Liver (tissue), 9 donors: ENCODE results near the gene IGF1R. TPM values are rescaled to one million over a fixed set of nuclear protein-coding genes. Genes with fewer than 3 reads are reported as not detected.

Experiments
- DNase-seq: peaks from one replicate; pipeline ENCODE4 v3.0.0-alpha.2; 2017; ENCODE audit warnings: low spot score
- H3K27ac ChIP-seq, 2 donors: one replicate each; pipeline ENCODE4 v1.7.0; 2013; ENCODE audit warnings: inconsistent platforms in 2 of 2, low read length in 2 of 2, control low read depth in 1 of 2, low read depth in 1 of 2, mild to moderate bottlenecking in 1 of 2
- H3K27me3 ChIP-seq, 4 donors: one replicate each; pipeline versions ENCODE4 v1.6.1 to v1.7.0; 2013; ENCODE audit warnings: low read length in 3 of 4, inconsistent platforms in 1 of 4, mild to moderate bottlenecking in 1 of 4, moderate library complexity in 1 of 4; ENCODE audit not compliant: control insufficient read depth in 4 of 4, insufficient read depth in 4 of 4
- H3K36me3 ChIP-seq, 4 donors: one replicate each; pipeline versions ENCODE4 v1.6.1 to v1.7.0; 2013; ENCODE audit warnings: low read length in 3 of 4, mild to moderate bottlenecking in 3 of 4, low read depth in 1 of 4, moderate library complexity in 1 of 4; ENCODE audit not compliant: control insufficient read depth in 4 of 4, insufficient read depth in 3 of 4
- H3K4me1 ChIP-seq, 4 donors: one replicate each; pipeline versions ENCODE4 v1.6.1 to v1.7.0; 2013; ENCODE audit warnings: low read length in 3 of 4, mild to moderate bottlenecking in 3 of 4, moderate library complexity in 1 of 4; ENCODE audit not compliant: control insufficient read depth in 4 of 4, insufficient read depth in 4 of 4
- H3K4me3 ChIP-seq, 3 donors: one replicate each; pipeline versions ENCODE4 v1.6.1 to v1.7.0; 2013; ENCODE audit warnings: low read length in 3 of 3, control low read depth in 1 of 3, low read depth in 1 of 3, mild to moderate bottlenecking in 1 of 3
- H3K9ac ChIP-seq, 2 donors: one replicate each; pipeline ENCODE4 v1.7.0; 2013; ENCODE audit warnings: low read length in 2 of 2, mild to moderate bottlenecking in 2 of 2, moderate library complexity in 2 of 2, control low read depth in 1 of 2, low read depth in 1 of 2
- H3K9me3 ChIP-seq, 4 donors: one replicate each; pipeline versions ENCODE4 v1.6.1 to v1.7.0; 2013; ENCODE audit warnings: low read length in 3 of 4; ENCODE audit not compliant: control insufficient read depth in 4 of 4
- ATF3 ChIP-seq: IDR thresholded peaks from 2 replicates; pipeline ENCODE4 v1.6.1; 2016; ENCODE audit warnings: antibody characterized with exemption
- CTCF ChIP-seq: fragments of 150-350 bp; IDR thresholded peaks from 2 replicates; pipeline ENCODE4 v1.5.1; 2017; ENCODE audit warnings: improper control_type of control experiment, low read depth, low read length; ENCODE audit not compliant: missing input control
- FOXA2 ChIP-seq: IDR thresholded peaks from 2 replicates; pipeline ENCODE4 v1.6.1; 2016; ENCODE audit warnings: antibody characterized with exemption
- GABPA ChIP-seq, 2 donors: IDR thresholded peaks in 1 of 2; conservative IDR thresholded peaks in 1 of 2; 2 replicates each; pipeline ENCODE4 v1.6.1; 2016; ENCODE audit warnings: antibody characterized with exemption in 2 of 2, mild to moderate bottlenecking in 1 of 2, moderate library complexity in 1 of 2
- HNF4A ChIP-seq, 2 donors: conservative IDR thresholded peaks; 2 replicates each; pipeline ENCODE4 v1.6.1; 2016; ENCODE audit warnings: antibody characterized with exemption in 2 of 2, mild to moderate bottlenecking in 2 of 2
- HNF4G ChIP-seq: IDR thresholded peaks from 2 replicates; pipeline ENCODE4 v1.6.1; 2016; ENCODE audit warnings: antibody characterized with exemption
- NR2F2 ChIP-seq: IDR thresholded peaks from 2 replicates; pipeline ENCODE4 v1.6.1; 2016; ENCODE audit warnings: antibody characterized with exemption
- RAD21 ChIP-seq, 2 donors: IDR thresholded peaks; 2 replicates each; pipeline ENCODE4 v1.6.1; 2016; ENCODE audit warnings: antibody characterized with exemption in 2 of 2, mild to moderate bottlenecking in 2 of 2
- REST ChIP-seq: IDR thresholded peaks from 2 replicates; pipeline ENCODE4 v1.6.1; 2016; ENCODE audit warnings: antibody characterized with exemption, mild to moderate bottlenecking
- SP1 ChIP-seq: IDR thresholded peaks from 2 replicates; pipeline ENCODE4 v1.6.1; 2018; ENCODE audit warnings: antibody characterized with exemption, mild to moderate bottlenecking
- TAF1 ChIP-seq: conservative IDR thresholded peaks from 2 replicates; pipeline ENCODE4 v1.6.1; 2016; ENCODE audit warnings: antibody characterized with exemption, mild to moderate bottlenecking
- YY1 ChIP-seq: IDR thresholded peaks from 2 replicates; pipeline ENCODE4 v1.6.1; 2016; ENCODE audit warnings: antibody characterized with exemption, mild to moderate bottlenecking
- ZBTB33 ChIP-seq: IDR thresholded peaks from 2 replicates; pipeline ENCODE4 v1.6.1; 2016; ENCODE audit warnings: antibody characterized with exemption
- WGBS: extraction: QIAGEN DNeasy Blood & Tissue Kit; methylation state at CpG from one replicate; pipeline ENCODE4 v1.1.7; 2013; 5-methylcytosine and 5-hydroxymethylcytosine counted together
- polyA plus RNA-seq, 2 donors: library from polyadenylated mRNA; stranded (reverse) in 1 of 2; unstranded in 1 of 2; fragments of 200-250 nt in 1 of 2; fragments of >200 nt in 1 of 2; fragmentation: Nextera tagmentation in 1 of 2; extraction: Ambion mirVana in 1 of 2; gene quantifications; one replicate each; pipeline versions ENCODE4 v1.2.1 to v1.2.3, GENCODE V29; 2013 to 2015
- total RNA-seq, 2 donors: library from RNA; depleted of rRNA; stranded (reverse); fragments of >200 nt; gene quantifications; one replicate each; pipeline ENCODE4 v1.2.3, GENCODE V29; 2014
- donor health status: healthy.
- donor health status: healthy.
- donor health status: healthy.
- donor health status: healthy.
- donor health status: healthy.

Gene IGF1R
- total and polyA plus RNA-seq, 4 donors, result 0.69 to 10.3 (median 3.2) TPM

GRCh38 chr15:98998279-98998678 is 349.9 kb downstream of the IGF1R start:
- H3K4me1 ChIP-seq, result no peaks in the 10 kb centered on the region
- TF ChIP-seq HNF4A (conservative IDR thresholded peaks at IDR 0.05) (no peak), CTCF (no peak), REST (no peak), FOXA2 (no peak), RAD21 (IDR thresholded peaks at IDR 0.05) (no peak), SP1 (no peak), HNF4G (no peak), NR2F2 (no peak), TAF1 (no peak)
- no peak for DNase-seq
- H3K4me3 ChIP-seq, result no peak overlapping the region
- H3K27ac ChIP-seq, result no peak overlapping the region
- H3K36me3 ChIP-seq, result no peaks in the 10 kb centered on the region
- no peak overlapping the region for H3K9ac ChIP-seq
- peaks cover 0 to 4% (median 0%) of the 10 kb centered on the region in 4 donors for H3K27me3 ChIP-seq
- 87% methylated on average over 3 of the region's 3 CpGs for WGBS
- H3K9me3 ChIP-seq, result peaks cover 0 to 2% (median 0%) of the 10 kb centered on the region in 4 donors

- H3K36me3 ChIP-seq, result no peaks in the 10 kb centered on the region
- DNase-seq, result no peak
- no peak overlapping the region for H3K9ac ChIP-seq
- 59% methylated on average over 2 of the region's 2 CpGs for WGBS
- no peak overlapping the region for H3K4me3 ChIP-seq
- no peak overlapping the region for H3K27ac ChIP-seq
- H3K9me3 ChIP-seq, result peaks cover 0 to 2% (median 0%) of the 10 kb centered on the region in 4 donors
- H3K4me1 ChIP-seq, result no peaks in the 10 kb centered on the region
- TF ChIP-seq GABPA (IDR thresholded peaks at IDR 0.05 in 1 of 2, conservative IDR thresholded peaks at IDR 0.05 in 1 of 2), result no peak
- peaks cover 0 to 4% (median 0%) of the 10 kb centered on the region in 4 donors for H3K27me3 ChIP-seq
These were observed 350.9 kb downstream of the IGF1R start for GRCh38 chr15:98999233-98999632.

GRCh38 chr15:99002226-99002625 is 353.9 kb downstream of the IGF1R start:
- Histone ChIP-seq H3K9ac (no peak overlapping the region), H3K4me3 (no peak overlapping the region), H3K36me3 (no peaks in the 10 kb centered on the region), H3K27ac (no peak overlapping the region), H3K4me1 (no peaks in the 10 kb centered on the region), H3K9me3 (peaks cover 0 to 2% (median 0%) of the 10 kb centered on the region in 4 donors), H3K27me3 (no peaks in the 10 kb centered on the region)
- WGBS, result 72% methylated on average over 3 of the region's 3 CpGs
- DNase-seq, result no peak
- TF ChIP-seq NR2F2 (no peak), HNF4A (conservative IDR thresholded peaks at IDR 0.05) (no peak), REST (no peak), RAD21 (IDR thresholded peaks at IDR 0.05) (no peak), YY1 (no peak), HNF4G (no peak), FOXA2 (no peak), ZBTB33 (no peak), CTCF (no peak), ATF3 (no peak)
